Prostate gland (tissue), 2 donors: ENCODE results near the gene MAML2. TPM values are rescaled to one million over a fixed set of nuclear protein-coding genes. Genes with fewer than 3 reads are reported as not detected.

Experiments
- DNase-seq: peaks from one replicate; pipeline ENCODE4 v3.0.0-alpha.2; 2019; ENCODE audit warnings: low spot score
- H3K27ac ChIP-seq, 2 donors: fragments of 200-600 bp; sonication (generic); 2 replicates each; pipeline ENCODE4 v1.5.1; 2017 to 2019
- H3K27me3 ChIP-seq: fragments of 200-600 bp; sonication (generic); replicated peaks from 2 replicates; pipeline ENCODE4 v1.5.1; 2019; ENCODE audit not compliant: insufficient read depth
- H3K36me3 ChIP-seq, 2 donors: fragments of 200-600 bp; sonication (generic); 1 replicate in 1 of 2; 2 replicates in 1 of 2; pipeline versions ENCODE4 v1.5.1 to v1.8.1; 2017 to 2019
- H3K4me1 ChIP-seq: fragments of 200-600 bp; sonication (generic); replicated peaks from 2 replicates; pipeline ENCODE4 v1.5.1; 2019
- H3K4me3 ChIP-seq, 2 donors: fragments of 200-600 bp; sonication (generic); 2 replicates each; pipeline ENCODE4 v1.5.1; 2017 to 2019
- H3K9me3 ChIP-seq: fragments of 200-600 bp; sonication (generic); 2 replicates; pipeline ENCODE4 v1.5.1; 2017
- POLR2A ChIP-seq: fragments of 450-650 bp; IDR thresholded peaks from one replicate; pipeline ENCODE4 v1.6.1; 2016; ENCODE audit warnings: antibody characterized with exemption, mild to moderate bottlenecking
- POLR2AphosphoS5 ChIP-seq: sonication (generic); formaldehyde crosslinking; IDR thresholded peaks from one replicate; pipeline ENCODE4 v1.6.1; 2017; ENCODE audit warnings: antibody characterized with exemption
- WGBS: methylation state at CpG from one replicate; pipeline ENCODE4 v1.1.5; 2018; 5-methylcytosine and 5-hydroxymethylcytosine counted together
- intact Hi-C: fragments of 100-400 bp; cut with DNase I; formaldehyde crosslinking; loops from one replicate; pipeline ENCODE4 v1.14.2; 2022
- total RNA-seq, 2 donors: library from RNA; depleted of rRNA; stranded (reverse); fragments of >200 nt; gene quantifications; one replicate each; pipeline ENCODE4 v1.1.0, GENCODE V29; 2016
- TF ChIP-seq, protein P1 (sequence below), 4 experiments: fragments of 200-600 bp in 2 of 4; fragments of 450-650 bp in 2 of 4; sonication (generic) in 2 of 4; IDR thresholded peaks; 1 replicate in 3 of 4; 2 replicates in 1 of 4; pipeline ENCODE4 v1.5.1; 2016 to 2019; ENCODE audit warnings: antibody characterized with exemption in 4 of 4, mild to moderate bottlenecking in 2 of 4, moderate library complexity in 2 of 4

Gene MAML2
- total RNA-seq, 2 donors from 2014 or later, result 28.9 to 30.4 TPM

GRCh38 chr11:96167787-96168186, 175.2 kb downstream of the MAML2 start:
- DNase-seq, result no peak
- TF ChIP-seq, protein P1, sequence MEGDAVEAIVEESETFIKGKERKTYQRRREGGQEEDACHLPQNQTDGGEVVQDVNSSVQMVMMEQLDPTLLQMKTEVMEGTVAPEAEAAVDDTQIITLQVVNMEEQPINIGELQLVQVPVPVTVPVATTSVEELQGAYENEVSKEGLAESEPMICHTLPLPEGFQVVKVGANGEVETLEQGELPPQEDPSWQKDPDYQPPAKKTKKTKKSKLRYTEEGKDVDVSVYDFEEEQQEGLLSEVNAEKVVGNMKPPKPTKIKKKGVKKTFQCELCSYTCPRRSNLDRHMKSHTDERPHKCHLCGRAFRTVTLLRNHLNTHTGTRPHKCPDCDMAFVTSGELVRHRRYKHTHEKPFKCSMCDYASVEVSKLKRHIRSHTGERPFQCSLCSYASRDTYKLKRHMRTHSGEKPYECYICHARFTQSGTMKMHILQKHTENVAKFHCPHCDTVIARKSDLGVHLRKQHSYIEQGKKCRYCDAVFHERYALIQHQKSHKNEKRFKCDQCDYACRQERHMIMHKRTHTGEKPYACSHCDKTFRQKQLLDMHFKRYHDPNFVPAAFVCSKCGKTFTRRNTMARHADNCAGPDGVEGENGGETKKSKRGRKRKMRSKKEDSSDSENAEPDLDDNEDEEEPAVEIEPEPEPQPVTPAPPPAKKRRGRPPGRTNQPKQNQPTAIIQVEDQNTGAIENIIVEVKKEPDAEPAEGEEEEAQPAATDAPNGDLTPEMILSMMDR (IDR thresholded peaks at IDR 0.05), result no peak
- TF ChIP-seq POLR2AphosphoS5, result no peak
- TF ChIP-seq POLR2A, result no peak
- Histone ChIP-seq H3K9me3 (no peaks in the 10 kb centered on the region), H3K4me3 (no peak overlapping the region), H3K36me3 (no peaks in the 10 kb centered on the region), H3K27ac (no peak overlapping the region), H3K27me3 (no peaks in the 10 kb centered on the region), H3K4me1 (no peaks in the 10 kb centered on the region)
- intact Hi-C loops, result no loop called here
- 93% methylated on average over 3 of the region's 3 CpGs for WGBS

- Histone ChIP-seq H3K36me3 (no peaks in the 10 kb centered on the region), H3K4me1 (no peaks in the 10 kb centered on the region), H3K27me3 (no peaks in the 10 kb centered on the region), H3K9me3 (no peaks in the 10 kb centered on the region), H3K27ac (no peak overlapping the region), H3K4me3 (no peak overlapping the region)
- no peak for DNase-seq
- TF ChIP-seq POLR2A (no peak), POLR2AphosphoS5 (no peak)
- TF ChIP-seq, protein P1 (IDR thresholded peaks at IDR 0.05), result no peak
- intact Hi-C loops, result no loop called here
- 84% methylated on average over 4 of the region's 4 CpGs for WGBS
These were observed 175.7 kb downstream of the MAML2 start for GRCh38 chr11:96167203-96167758.

- DNase-seq, result no peak
- 21% methylated on average over 6 of the region's 6 CpGs for WGBS
- TF ChIP-seq, protein P1 (IDR thresholded peaks at IDR 0.05), result no peak
- TF ChIP-seq POLR2AphosphoS5, result peak; percentile 36
- peak overlapping the region in 1 of 2 donors; percentile 52 for H3K27ac ChIP-seq
- H3K9me3 ChIP-seq, result no peaks in the 10 kb centered on the region
- no peaks in the 10 kb centered on the region for H3K27me3 ChIP-seq
- no peaks in the 10 kb centered on the region for H3K36me3 ChIP-seq
- no peak overlapping the region for H3K4me3 ChIP-seq
- no peaks in the 10 kb centered on the region for H3K4me1 ChIP-seq
- intact Hi-C loops, result no loop called here
These were observed 180.0 kb downstream of the MAML2 start for GRCh38 chr11:96162816-96163499.

DNA sequence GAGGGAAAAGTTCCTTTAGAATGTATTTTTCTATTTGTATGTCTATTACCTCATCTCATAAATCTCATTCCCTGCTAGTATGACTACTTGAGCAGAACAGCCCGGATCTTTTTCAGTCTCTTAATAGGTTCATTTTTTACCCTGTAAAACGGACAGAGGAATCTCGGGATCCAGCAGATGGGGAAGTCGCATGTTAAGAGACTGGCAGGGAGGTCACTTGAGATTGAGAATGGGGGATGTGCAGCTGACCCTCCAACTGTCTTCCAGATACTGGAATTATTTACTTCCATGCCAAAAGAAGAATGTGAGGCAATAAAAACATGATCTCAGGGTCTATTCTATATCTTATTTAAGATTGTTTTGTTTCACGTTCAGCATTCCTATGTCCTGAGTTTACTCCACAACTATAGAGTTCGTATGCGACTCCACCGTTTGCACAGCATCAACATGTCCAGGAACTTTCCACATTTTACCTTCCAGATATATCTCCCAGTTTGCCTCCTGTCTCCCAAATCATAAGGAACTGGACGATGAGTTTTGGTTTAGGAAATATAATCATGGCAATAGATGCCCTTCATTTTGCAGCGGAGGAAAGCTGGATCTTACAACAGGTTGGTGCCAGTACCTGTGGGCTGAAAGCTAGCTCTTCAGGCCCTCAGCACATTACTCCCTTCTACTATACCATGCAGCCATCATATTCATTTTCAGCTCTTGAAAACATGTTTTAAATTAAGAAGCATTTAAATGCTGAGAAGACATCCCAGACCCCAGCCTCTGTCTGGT, 181.5 kb downstream of the MAML2 start:
- no peak for DNase-seq
- intact Hi-C loops, result no loop called here
- peak overlapping the region in 1 of 2 donors; percentile 64 for H3K27ac ChIP-seq
- H3K9me3 ChIP-seq, result no peaks in the 10 kb centered on the region
- TF ChIP-seq, protein P1 (IDR thresholded peaks at IDR 0.05), result no peak
- no peak for TF ChIP-seq POLR2A
- TF ChIP-seq POLR2AphosphoS5, result peak; percentile 26
- no peaks in the 10 kb centered on the region for H3K36me3 ChIP-seq
- no peaks in the 10 kb centered on the region for H3K27me3 ChIP-seq
- H3K4me3 ChIP-seq, result no peak overlapping the region
- peaks cover under 1% of the 10 kb centered on the region for H3K4me1 ChIP-seq
- 51% methylated on average over 10 of the region's 10 CpGs for WGBS
